HG03469 (cell line): Measurements from ENCODE around the gene CD300LG.

Experiments
- ATAC-seq: cut with Tn5 transposase; IDR thresholded peaks from one replicate; pipeline ENCODE4 v1.9.1; 2021; ENCODE audit warnings: mild to moderate bottlenecking, moderate library complexity, moderate number of reproducible peaks; ENCODE audit not compliant: unreplicated experiment

CD300LG gene

GRCh38 chr17:43905400-43905984 lies 58.5 kb downstream of the CD300LG start:
- ATAC-seq: no peak

- ATAC-seq: no peak
These were observed 59.2 kb downstream of the CD300LG start for GRCh38 chr17:43905985-43906852.

- ATAC-seq: no peak
These were observed 60.0 kb downstream of the CD300LG start for GRCh38 chr17:43906951-43907424.

GRCh38 chr17:43907425-43907981 lies 60.5 kb downstream of the CD300LG start, which contains the start of gene MPP2:
Gene MPP2 (minus strand): TSS chr17:43907536. CDS start chr17:43904460, 3,076 bp downstream.
- ATAC-seq: no peak

GRCh38 chr17:43907998-43908721 lies 61.2 kb downstream of the CD300LG start:
- no peak for ATAC-seq

GRCh38 chr17:43909537-43910231 lies 62.7 kb downstream of the CD300LG start:
- no peak for ATAC-seq

- ATAC-seq: no peak
These were observed 64.9 kb downstream of the CD300LG start for GRCh38 chr17:43911904-43912303.

- ATAC-seq: no peak
These were observed 65.8 kb downstream of the CD300LG start for GRCh38 chr17:43912635-43913304.
